Smooth muscle cell of the umbilical artery (primary cell): ENCODE data around the gene CLCF1. TPM values are rescaled to one million over a fixed set of nuclear protein-coding genes. Genes with fewer than 3 reads are reported as not detected.

Experiments
- total RNA-seq: library from RNA; depleted of rRNA; stranded (reverse); fragments of >200 nt; gene quantifications from 2 replicates; pipeline ENCODE4 v1.2.3, GENCODE V29; 2014

CLCF1 gene
- total RNA-seq, result 1.8 and 4.2 TPM in 2 replicates

DNA sequence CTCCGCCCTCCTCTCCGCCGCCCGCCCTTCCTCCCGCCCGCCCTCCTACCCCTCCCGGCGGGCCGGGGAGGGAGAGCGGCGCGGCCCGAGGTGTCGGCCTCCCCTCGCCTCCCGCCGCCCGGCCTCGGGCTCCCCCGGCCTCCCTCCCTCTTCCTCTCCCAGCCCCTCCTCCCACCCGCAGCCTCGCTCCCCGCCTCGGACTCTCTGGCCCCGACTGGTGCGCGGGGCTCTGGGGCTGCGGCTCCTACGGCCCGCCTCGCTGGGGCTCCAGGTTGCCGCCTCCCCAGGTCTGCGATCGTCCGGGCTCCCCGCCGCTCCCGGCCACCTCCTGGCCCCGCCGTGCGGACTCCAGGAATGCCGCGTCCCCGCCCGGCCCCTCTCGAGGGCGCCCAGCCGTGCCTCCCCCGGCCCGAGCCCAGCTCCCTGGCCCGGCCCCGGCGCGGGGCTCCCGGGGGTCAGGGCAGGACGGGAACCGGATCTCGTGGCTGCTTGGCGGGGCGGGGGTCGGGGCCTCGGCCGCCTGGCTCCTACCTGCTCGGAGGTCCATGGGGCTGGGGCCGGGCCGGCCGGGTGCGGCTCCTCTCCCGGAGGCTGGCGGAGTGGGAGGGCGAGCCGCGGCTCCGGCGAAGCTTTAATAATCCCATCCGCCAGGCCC lies at the start of gene CLCF1:
Gene CLCF1 (minus strand): TSS at position 606 of the 655 bp plus-strand sequence. CDS start 59 bp downstream, at position 547.

GRCh38 chr11:67415501-67416304 lies 42.3 kb upstream of the CLCF1 start, which contains the start of gene CARNS1:
TSS of gene CARNS1 (plus strand) at chr11:67415678. CDS start at chr11:67416200, 522 bp downstream.

DNA sequence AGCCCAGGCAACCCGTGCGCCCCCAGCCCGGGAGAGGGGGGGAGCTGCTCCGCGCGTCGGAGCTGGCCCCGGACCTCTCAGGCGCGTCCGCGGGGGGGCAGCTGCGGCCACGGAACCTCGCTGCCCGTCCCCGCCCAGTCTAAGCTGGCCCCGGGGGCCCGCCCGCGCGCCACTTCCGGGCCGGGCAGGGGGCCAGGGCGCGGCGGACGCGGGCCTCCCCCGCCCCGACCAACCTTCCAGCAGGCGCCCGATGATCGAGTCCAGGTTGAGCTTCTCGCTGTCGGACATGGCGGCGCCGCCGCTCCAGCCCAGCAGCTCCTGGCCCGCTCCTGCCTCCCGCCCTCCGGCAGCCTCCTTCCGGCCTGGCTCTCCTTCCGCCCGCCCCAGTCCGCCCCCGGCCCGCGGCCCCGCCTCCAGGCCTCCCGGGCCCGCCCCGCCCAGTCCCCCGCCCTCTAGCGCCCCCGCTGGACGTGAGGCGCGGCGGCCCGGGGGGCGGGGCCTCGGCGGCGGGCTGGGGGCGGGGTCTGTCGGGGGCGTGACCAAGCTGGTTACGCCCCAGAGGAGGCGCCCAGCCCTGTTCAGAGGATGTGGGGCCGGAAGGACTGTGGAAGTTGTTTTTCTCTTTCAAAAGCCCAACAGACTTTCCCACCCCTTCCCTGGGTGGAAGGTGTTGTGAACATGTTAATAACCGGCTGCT lies 28.2 kb upstream of the CLCF1 start, which contains the start of gene PPP1CA:
Gene PPP1CA (minus strand): TSS at position 364 of the 697 bp plus-strand sequence. CDS start 76 bp downstream, at position 288.

GRCh38 chr11:67391304-67392182 lies 18.1 kb upstream of the CLCF1 start, which contains the start of gene RAD9A:
TSS of gene RAD9A (plus strand) at chr11:67391986. CDS start at chr11:67392045, 59 bp downstream.

GRCh38 chr11:67353317-67354074 lies 19.9 kb downstream of the CLCF1 start, which contains the start of gene POLD4:
TSS of gene POLD4 (minus strand) at chr11:67353546. CDS start at chr11:67353399, 147 bp downstream.

Other genes starting within 250 kb of the CLCF1 start
- gene GRK2, start 107.1 kb downstream of the CLCF1 start, total RNA-seq, result 24.6 and 33.1 TPM in 2 replicates
- 39.8 and 50.2 TPM in 2 replicates for gene ANKRD13D, start 84.3 kb downstream of the CLCF1 start, total RNA-seq
- 13.1 and 18.6 TPM in 2 replicates for gene SSH3, start 70.1 kb downstream of the CLCF1 start, total RNA-seq
- 44.2 and 48.7 TPM in 2 replicates for gene POLD4, start 20.1 kb downstream of the CLCF1 start, total RNA-seq
- 5.2 and 7.4 TPM in 2 replicates for gene RAD9A, start 18.4 kb upstream of the CLCF1 start, total RNA-seq
- 92.3 and 121 TPM in 2 replicates for gene PPP1CA, start 28.3 kb upstream of the CLCF1 start, total RNA-seq
- gene TBC1D10C, start 30.5 kb upstream of the CLCF1 start, total RNA-seq, result not detected in 2 replicates
- gene CARNS1, start 42.1 kb upstream of the CLCF1 start, total RNA-seq, result 0.30 and 0.51 TPM in 2 replicates
- 34.6 and 38.0 TPM in 2 replicates for gene RPS6KB2, start 54.9 kb upstream of the CLCF1 start, total RNA-seq
- gene PTPRCAP, start 64.1 kb upstream of the CLCF1 start, total RNA-seq, result 0.42 TPM in 1 of 2 replicates, not detected in the other
- 123 and 144 TPM in 2 replicates for gene CORO1B, start 69.9 kb upstream of the CLCF1 start, total RNA-seq
- gene GPR152, start 79.1 kb upstream of the CLCF1 start, total RNA-seq, result not detected in 2 replicates
- not detected in 2 replicates for gene CABP4, start 81.8 kb upstream of the CLCF1 start, total RNA-seq
- 38.1 and 38.6 TPM in 2 replicates for gene TMEM134, start 95.7 kb upstream of the CLCF1 start, total RNA-seq
- 51.1 and 80.2 TPM in 2 replicates for gene AIP, start 109.4 kb upstream of the CLCF1 start, total RNA-seq
- 17.8 and 31.0 TPM in 2 replicates for gene PITPNM1, start 131.8 kb upstream of the CLCF1 start, total RNA-seq
- gene CDK2AP2, start 134.6 kb upstream of the CLCF1 start, total RNA-seq, result 18.4 and 25.8 TPM in 2 replicates
- gene CABP2, start 149.8 kb upstream of the CLCF1 start, total RNA-seq, result not detected in 2 replicates
- 647 and 1,272 TPM in 2 replicates for gene GSTP1, start 210.2 kb upstream of the CLCF1 start, total RNA-seq
- 127 and 147 TPM in 2 replicates for gene NDUFV1, start 233.3 kb upstream of the CLCF1 start, total RNA-seq